SW 1271 (cell line): ENCODE results near the gene DMRTC1.
"Not testable (repeated sequence)": the region's sequence is repeated elsewhere in the genome, so short reads cannot be mapped to it uniquely, and the experiment has no call there.

Experiments
- DNase-seq, 2 experiments: peaks; one replicate each; lab custom pipeline; 2025; lab: John Stamatoyannopoulos, UW

DMRTC1 gene, protein sequence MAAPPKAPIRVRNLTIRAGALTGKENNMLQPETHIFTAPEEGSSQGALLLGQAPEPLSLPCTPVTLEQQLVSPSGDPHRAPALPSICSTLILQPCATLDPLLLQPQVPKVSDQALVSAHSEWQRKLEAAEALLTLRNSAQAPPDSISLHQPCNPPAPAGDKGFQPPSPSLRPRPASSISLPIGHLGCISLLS

GRCh38 chrX:72943819-72944169 lies at the start of gene DMRTC1:
DMRTC1 (minus strand) TSS chrX:72943837; CDS start chrX:72875694, 68,143 bp downstream.
- DNase-seq: not testable (repeated sequence)

DNA sequence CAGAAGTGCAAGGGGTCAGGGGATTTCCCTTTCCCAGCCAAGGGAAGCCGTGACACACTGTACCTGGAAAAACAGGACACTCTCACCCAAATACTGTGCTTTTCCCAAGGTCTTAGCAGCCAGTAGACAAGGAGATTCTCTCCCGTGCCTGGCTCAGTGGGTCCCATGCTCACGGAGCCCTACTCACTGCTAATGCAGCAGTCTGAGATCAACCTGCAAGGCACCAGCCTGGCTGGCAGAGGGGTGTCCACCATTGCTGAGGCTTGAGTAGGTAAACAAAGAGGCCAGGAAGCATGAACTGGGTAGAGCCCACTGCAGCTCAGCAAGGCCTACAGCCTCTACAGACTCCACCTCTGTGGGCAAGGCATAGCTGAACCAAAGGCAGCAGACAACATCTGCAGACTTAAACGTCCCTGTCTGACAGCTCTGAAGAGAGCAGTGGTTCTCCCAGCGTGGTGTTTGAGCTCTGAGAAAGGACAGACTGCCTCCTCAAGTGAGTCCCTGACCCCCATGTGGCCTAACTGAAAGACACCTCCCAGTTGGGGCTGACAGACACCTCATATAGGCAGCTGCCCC lies 37.3 kb upstream of the DMRTC1 start:
- not testable (repeated sequence) for DNase-seq

- not testable (repeated sequence) for DNase-seq
These were observed 31.2 kb upstream of the DMRTC1 start for GRCh38 chrX:72974885-72975284.

- not testable (repeated sequence) for DNase-seq
These were observed 28.2 kb upstream of the DMRTC1 start for GRCh38 chrX:72971859-72972258.

- DNase-seq: not testable (repeated sequence)
These were observed 16.3 kb upstream of the DMRTC1 start for GRCh38 chrX:72959971-72960370.

GRCh38 chrX:72943035-72943818 lies 410 bp downstream of the DMRTC1 start:
- DNase-seq: not testable (repeated sequence)

DNA sequence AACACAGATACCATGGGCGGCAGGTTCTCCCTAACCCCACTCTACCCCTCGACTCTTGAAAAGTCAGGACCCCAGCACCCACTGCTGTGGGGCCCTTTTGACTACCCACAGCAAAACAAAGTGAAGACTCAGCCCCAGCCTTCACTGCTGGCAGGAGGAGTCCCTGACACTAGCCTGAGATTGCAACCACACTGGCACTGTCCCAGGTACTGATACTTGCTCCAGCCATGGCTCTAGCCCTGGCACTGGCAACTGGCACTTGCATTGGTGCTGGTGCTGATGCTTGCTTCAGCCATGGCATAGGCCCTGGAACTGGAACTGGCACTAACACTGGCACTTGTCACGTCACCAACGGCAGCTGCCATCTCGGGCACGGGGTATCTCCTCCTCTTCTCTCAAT lies 1.4 kb downstream of the DMRTC1 start:
- DNase-seq: not testable (repeated sequence)

GRCh38 chrX:72937906-72938305 lies 5.7 kb downstream of the DMRTC1 start, which contains the start of gene FAM236A:
FAM236A (plus strand) TSS chrX:72938206; CDS start chrX:72938263, 57 bp downstream.
- DNase-seq: not testable (repeated sequence)

GRCh38 chrX:72936882-72937455 lies 6.7 kb downstream of the DMRTC1 start:
- not testable (repeated sequence) for DNase-seq

GRCh38 chrX:72936455-72936854 lies 7.2 kb downstream of the DMRTC1 start:
- DNase-seq: not testable (repeated sequence)

DNA sequence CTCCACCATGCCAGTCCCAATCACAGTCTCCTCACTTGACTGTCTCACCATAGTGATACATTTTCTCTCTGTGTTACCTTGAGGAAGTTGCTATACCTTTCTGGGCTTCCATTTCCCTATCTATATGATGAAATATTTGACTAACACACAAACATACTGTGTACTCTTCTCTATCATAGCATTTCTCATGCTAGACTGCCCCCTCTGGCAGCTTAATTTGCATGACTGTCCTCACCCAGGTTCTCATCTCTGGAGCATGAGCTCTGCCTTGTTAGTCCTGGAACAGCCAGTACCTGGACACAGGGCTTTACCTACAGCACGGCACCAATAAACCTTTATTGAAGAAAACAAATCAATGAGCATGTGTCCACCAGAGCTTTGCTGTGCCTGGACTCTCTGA lies 11.4 kb downstream of the DMRTC1 start:
- not testable (repeated sequence) for DNase-seq

- not testable (repeated sequence) for DNase-seq
These were observed 27.5 kb downstream of the DMRTC1 start for GRCh38 chrX:72916096-72916495.

GRCh38 chrX:72912315-72912714 lies 31.3 kb downstream of the DMRTC1 start, which contains the start of gene FAM236C:
FAM236C (plus strand) TSS chrX:72912615; CDS start chrX:72912715, 100 bp downstream.
- not testable (repeated sequence) for DNase-seq

GRCh38 chrX:72889740-72890139 lies 53.9 kb downstream of the DMRTC1 start:
- DNase-seq: not testable (repeated sequence)

- not testable (repeated sequence) for DNase-seq
These were observed 60.7 kb downstream of the DMRTC1 start for GRCh38 chrX:72882898-72883297.

- DNase-seq: not testable (repeated sequence)
These were observed 106.1 kb downstream of the DMRTC1 start for GRCh38 chrX:72837532-72837931.

DNA sequence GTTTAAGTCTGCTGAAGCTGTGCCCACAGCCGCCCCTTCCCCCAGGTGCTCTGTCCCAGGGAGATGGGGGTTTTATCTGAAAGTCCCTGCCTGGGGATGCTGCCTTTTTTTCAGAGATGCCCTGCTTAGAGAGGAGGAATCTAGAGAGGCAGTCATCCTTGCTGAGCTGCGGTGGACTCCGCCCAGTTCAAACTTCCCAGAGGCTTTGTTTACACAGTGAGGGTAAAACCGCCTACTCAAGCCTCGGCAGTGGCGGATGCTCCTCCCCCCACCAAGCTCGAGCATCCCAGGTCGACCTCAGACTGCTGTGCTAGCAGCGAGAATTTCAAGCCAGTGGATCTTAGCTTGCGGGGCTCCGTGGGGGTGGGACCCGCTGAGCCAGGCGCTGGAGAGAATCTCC lies 112.9 kb downstream of the DMRTC1 start:
- not testable (repeated sequence) for DNase-seq
